ENCODE data around the gene BACE2. TPM values are rescaled to one million over a fixed set of nuclear protein-coding genes. Genes with fewer than 3 reads are reported as not detected.

BACE2 gene
- total and polyA plus RNA-seq, 12 donors = 4.5 to 36.5 (median 15.1) TPM

DNA sequence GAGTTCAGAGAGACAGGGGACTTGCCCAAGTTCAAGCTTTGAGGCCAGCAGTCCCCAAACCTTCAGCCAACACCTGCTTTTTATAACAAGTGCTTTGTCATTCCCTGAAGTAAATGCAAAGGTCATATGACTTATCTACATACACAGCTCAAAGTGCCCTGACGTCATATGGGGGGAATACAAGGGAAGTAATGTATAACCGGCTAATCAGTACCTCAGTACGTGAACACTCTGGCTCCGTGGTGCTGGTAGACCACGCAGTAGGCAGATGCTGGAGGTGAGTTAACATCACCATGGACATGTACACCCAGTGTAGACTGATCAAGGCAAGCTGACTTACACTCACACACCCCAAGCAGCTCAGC is 60.0 kb downstream of the BACE2 start:
- peak in 2 of 8 donors; percentile 41 to 49 for ATAC-seq
- Histone ChIP-seq H3K36me3 (peaks cover 0 to 64% (median 8%) of the 10 kb centered on the region in 9 donors), H3K9me3 (no peaks in the 10 kb centered on the region), H3K27me3 (no peaks in the 10 kb centered on the region), H3K4me3 (no peak overlapping the region), H3K4me1 (peaks cover 0 to 7% (median 0%) of the 10 kb centered on the region in 9 donors), H3K27ac (no peak overlapping the region)
- DNase-seq = no peak
- TF ChIP-seq, protein P1, sequence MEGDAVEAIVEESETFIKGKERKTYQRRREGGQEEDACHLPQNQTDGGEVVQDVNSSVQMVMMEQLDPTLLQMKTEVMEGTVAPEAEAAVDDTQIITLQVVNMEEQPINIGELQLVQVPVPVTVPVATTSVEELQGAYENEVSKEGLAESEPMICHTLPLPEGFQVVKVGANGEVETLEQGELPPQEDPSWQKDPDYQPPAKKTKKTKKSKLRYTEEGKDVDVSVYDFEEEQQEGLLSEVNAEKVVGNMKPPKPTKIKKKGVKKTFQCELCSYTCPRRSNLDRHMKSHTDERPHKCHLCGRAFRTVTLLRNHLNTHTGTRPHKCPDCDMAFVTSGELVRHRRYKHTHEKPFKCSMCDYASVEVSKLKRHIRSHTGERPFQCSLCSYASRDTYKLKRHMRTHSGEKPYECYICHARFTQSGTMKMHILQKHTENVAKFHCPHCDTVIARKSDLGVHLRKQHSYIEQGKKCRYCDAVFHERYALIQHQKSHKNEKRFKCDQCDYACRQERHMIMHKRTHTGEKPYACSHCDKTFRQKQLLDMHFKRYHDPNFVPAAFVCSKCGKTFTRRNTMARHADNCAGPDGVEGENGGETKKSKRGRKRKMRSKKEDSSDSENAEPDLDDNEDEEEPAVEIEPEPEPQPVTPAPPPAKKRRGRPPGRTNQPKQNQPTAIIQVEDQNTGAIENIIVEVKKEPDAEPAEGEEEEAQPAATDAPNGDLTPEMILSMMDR (IDR thresholded peaks at IDR 0.05) = no peak
- WGBS, 2 donors = 70 to 83% methylated on average over 5 of the region's 5 CpGs
- intact Hi-C loops (cut with DNase I) = no loop called here

GRCh38 chr21:41228492-41228891 is 60.5 kb downstream of the BACE2 start:
- no peak overlapping the region for H3K4me3 ChIP-seq
- H3K27me3 ChIP-seq = no peaks in the 10 kb centered on the region
- H3K27ac ChIP-seq = no peak overlapping the region
- ATAC-seq = peak in 4 of 8 donors; percentile 18 to 47 (median 38)
- H3K36me3 ChIP-seq = peaks cover 0 to 64% (median 8%) of the 10 kb centered on the region in 9 donors
- no peaks in the 10 kb centered on the region for H3K9me3 ChIP-seq
- TF ChIP-seq, protein P1 (IDR thresholded peaks at IDR 0.05) = no peak
- 78 to 83% methylated on average over 5 of the region's 5 CpGs for WGBS, 2 donors
- H3K4me1 ChIP-seq = peaks cover 0 to 7% (median 0%) of the 10 kb centered on the region in 9 donors
- intact Hi-C loops (cut with DNase I) = no loop called here
- no peak for DNase-seq

- H3K36me3 ChIP-seq = peaks cover 0 to 64% (median 8%) of the 10 kb centered on the region in 9 donors
- TF ChIP-seq, protein P1 (IDR thresholded peaks at IDR 0.05) = no peak
- no peak overlapping the region for H3K4me3 ChIP-seq
- intact Hi-C loops (cut with DNase I) = no loop called here
- no peaks in the 10 kb centered on the region for H3K9me3 ChIP-seq
- H3K27ac ChIP-seq = no peak overlapping the region
- 52 to 74% methylated on average over 7 of the region's 7 CpGs for WGBS, 2 donors
- ATAC-seq (peak in 3 of 8 donors; percentile 45 to 47 (median 46)), DNase-seq (no peak)
- H3K27me3 ChIP-seq = no peaks in the 10 kb centered on the region
- peaks cover 0 to 7% (median 0%) of the 10 kb centered on the region in 9 donors for H3K4me1 ChIP-seq
These were observed 61.0 kb downstream of the BACE2 start for GRCh38 chr21:41228958-41229357.

GRCh38 chr21:41229509-41230248 is 61.7 kb downstream of the BACE2 start:
- Histone ChIP-seq H3K4me1 (peaks cover 0 to 7% (median 0%) of the 10 kb centered on the region in 9 donors), H3K36me3 (peaks cover 0 to 64% (median 8%) of the 10 kb centered on the region in 9 donors), H3K27me3 (no peaks in the 10 kb centered on the region), H3K27ac (no peak overlapping the region), H3K9me3 (no peaks in the 10 kb centered on the region), H3K4me3 (no peak overlapping the region)
- TF ChIP-seq, protein P1 (IDR thresholded peaks at IDR 0.05) = no peak
- WGBS, 2 donors = 94 to 96% methylated on average over 10 of the region's 10 CpGs
- DNase-seq (no peak), ATAC-seq (no peak)
- intact Hi-C loops (cut with DNase I) = loop anchor here in 1 of 10 donors (10.0 kb wide), 1 partner anchor 55 kb away; no protein-coding TSS in a partner anchor

Measured in heart right ventricle (tissue), 16 donors.